Memory B cell (primary cell): ENCODE measurements around the gene CLDN3.

Experiments used
- ATAC-seq: fragments of 150-1000 bp; cut with Tn5 transposase; 2 replicates; pipeline ENCODE4 v1.10.0; 2021; ENCODE audit warnings: low read depth, mild to moderate bottlenecking, moderate library complexity
- DNase-seq, 2 donors: peaks; one replicate each; pipeline ENCODE4 v3.0.0; 2022; ENCODE audit warnings: low spot score in 2 of 2
- H3K27ac Mint-ChIP-seq: one replicate; pipeline ENCODE4 v1.8.0; 2022; ENCODE audit warnings: mild to moderate bottlenecking, moderate library complexity, mixed read lengths
- H3K27me3 Mint-ChIP-seq: one replicate; pipeline ENCODE4 v1.8.0; 2022; ENCODE audit warnings: mixed read lengths
- H3K36me3 Mint-ChIP-seq: one replicate; pipeline ENCODE4 v1.8.0; 2022; ENCODE audit warnings: mild to moderate bottlenecking, mixed read lengths
- H3K4me1 Mint-ChIP-seq: one replicate; pipeline ENCODE4 v1.8.0; 2022; ENCODE audit warnings: mixed read lengths
- H3K4me3 Mint-ChIP-seq: one replicate; pipeline ENCODE4 v1.8.0; 2022; ENCODE audit warnings: mild to moderate bottlenecking, moderate library complexity, mixed read lengths
- H3K9me3 Mint-ChIP-seq: one replicate; pipeline ENCODE4 v1.8.0; 2022; ENCODE audit warnings: mixed read lengths

The CLDN3 gene

DNA sequence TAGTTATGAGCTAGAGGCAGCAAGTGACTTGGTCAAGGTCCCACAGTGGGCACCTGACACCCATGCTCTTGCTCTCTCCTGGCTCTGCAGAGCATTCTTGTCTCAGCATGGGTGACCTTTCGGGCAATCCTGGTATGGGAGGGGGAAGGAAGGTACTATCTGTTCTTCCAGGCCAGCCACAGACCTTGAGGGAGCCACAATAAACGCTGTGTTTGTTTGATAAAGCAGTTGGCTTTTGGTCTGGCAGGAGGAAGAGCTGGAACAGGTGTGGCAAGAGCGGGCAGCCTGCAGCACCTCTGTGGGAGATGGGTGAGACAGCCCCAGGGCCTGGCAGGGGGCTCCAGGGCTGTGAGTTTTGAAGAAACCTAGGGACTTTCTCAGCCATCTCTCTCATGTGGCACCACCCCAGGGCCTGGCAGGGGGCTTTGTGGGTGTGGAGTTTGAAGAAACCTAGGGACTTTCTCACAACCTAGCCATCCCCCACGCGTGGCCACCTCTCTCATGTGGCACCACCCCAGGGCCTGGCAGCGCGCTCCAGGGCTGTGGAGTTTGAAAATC is 11.4 kb downstream of the CLDN3 start:
- Mint-ChIP-seq H3K4me3 (no peak overlapping the region), H3K36me3 (no peaks in the 10 kb centered on the region), H3K4me1 (no peaks in the 10 kb centered on the region), H3K9me3 (no peaks in the 10 kb centered on the region), H3K27ac (no peak overlapping the region), H3K27me3 (peaks cover 10% of the 10 kb centered on the region)
- ATAC-seq (no peak), DNase-seq (no peak)

GRCh38 chr7:73749931-73750776 is 19.9 kb downstream of the CLDN3 start:
- H3K9me3 Mint-ChIP-seq: no peaks in the 10 kb centered on the region
- DNase-seq (no peak), ATAC-seq (no peak)
- no peak overlapping the region for H3K27ac Mint-ChIP-seq
- peaks cover 3% of the 10 kb centered on the region for H3K4me1 Mint-ChIP-seq
- no peak overlapping the region for H3K4me3 Mint-ChIP-seq
- no peaks in the 10 kb centered on the region for H3K36me3 Mint-ChIP-seq
- H3K27me3 Mint-ChIP-seq: peaks cover 3% of the 10 kb centered on the region

- no peak for DNase-seq
- peaks cover 17% of the 10 kb centered on the region for H3K4me1 Mint-ChIP-seq
- H3K27me3 Mint-ChIP-seq: peaks cover 3% of the 10 kb centered on the region
- H3K36me3 Mint-ChIP-seq: no peaks in the 10 kb centered on the region
- no peaks in the 10 kb centered on the region for H3K9me3 Mint-ChIP-seq
- no peak for ATAC-seq
- no peak overlapping the region for H3K4me3 Mint-ChIP-seq
- no peak overlapping the region for H3K27ac Mint-ChIP-seq
Observed at GRCh38 chr7:73746378-73746777, 23.7 kb downstream of the CLDN3 start.

- H3K27ac Mint-ChIP-seq: peak overlapping the region; percentile 87
- no peaks in the 10 kb centered on the region for H3K36me3 Mint-ChIP-seq
Observed at GRCh38 chr7:73742753-73743641, 27.1 kb downstream of the CLDN3 start.

GRCh38 chr7:73742338-73742752 is 27.7 kb downstream of the CLDN3 start:
- H3K4me1 Mint-ChIP-seq: peaks cover 19% of the 10 kb centered on the region
- no peak for ATAC-seq
- H3K36me3 Mint-ChIP-seq: no peaks in the 10 kb centered on the region
- H3K4me3 Mint-ChIP-seq: peak overlapping the region; percentile 24
- H3K27me3 Mint-ChIP-seq: no peaks in the 10 kb centered on the region
- peak overlapping the region; percentile 87 for H3K27ac Mint-ChIP-seq
- no peaks in the 10 kb centered on the region for H3K9me3 Mint-ChIP-seq
- no peak for DNase-seq

More at GRCh38 chr7:73742753-73743641, 27.1 kb downstream of the CLDN3 start:
- ATAC-seq: peak; percentile 31
- Mint-ChIP-seq H3K4me1 (peaks cover 17% of the 10 kb centered on the region), H3K9me3 (no peaks in the 10 kb centered on the region), H3K27me3 (no peaks in the 10 kb centered on the region), H3K4me3 (peak overlapping the region; percentile 24)
- DNase-seq: peak; percentile 39 to 61

- Mint-ChIP-seq H3K9me3 (no peaks in the 10 kb centered on the region), H3K27me3 (no peaks in the 10 kb centered on the region), H3K36me3 (no peaks in the 10 kb centered on the region), H3K4me1 (peaks cover 19% of the 10 kb centered on the region), H3K27ac (no peak overlapping the region), H3K4me3 (no peak overlapping the region)
- ATAC-seq (no peak), DNase-seq (no peak)
Observed at GRCh38 chr7:73741600-73741999, 28.5 kb downstream of the CLDN3 start.

GRCh38 chr7:73740771-73741170 is 29.3 kb downstream of the CLDN3 start:
- H3K27me3 Mint-ChIP-seq: no peaks in the 10 kb centered on the region
- no peaks in the 10 kb centered on the region for H3K36me3 Mint-ChIP-seq
- H3K27ac Mint-ChIP-seq: no peak overlapping the region
- DNase-seq: no peak
- H3K4me1 Mint-ChIP-seq: peaks cover 19% of the 10 kb centered on the region
- no peak for ATAC-seq
- no peak overlapping the region for H3K4me3 Mint-ChIP-seq
- no peaks in the 10 kb centered on the region for H3K9me3 Mint-ChIP-seq

GRCh38 chr7:73740212-73740611 is 29.9 kb downstream of the CLDN3 start:
- no peak for DNase-seq
- H3K4me3 Mint-ChIP-seq: peak overlapping the region; percentile 15
- no peak overlapping the region for H3K27ac Mint-ChIP-seq
- H3K36me3 Mint-ChIP-seq: no peaks in the 10 kb centered on the region
- H3K27me3 Mint-ChIP-seq: no peaks in the 10 kb centered on the region
- no peaks in the 10 kb centered on the region for H3K9me3 Mint-ChIP-seq
- ATAC-seq: no peak
- peaks cover 19% of the 10 kb centered on the region for H3K4me1 Mint-ChIP-seq

DNA sequence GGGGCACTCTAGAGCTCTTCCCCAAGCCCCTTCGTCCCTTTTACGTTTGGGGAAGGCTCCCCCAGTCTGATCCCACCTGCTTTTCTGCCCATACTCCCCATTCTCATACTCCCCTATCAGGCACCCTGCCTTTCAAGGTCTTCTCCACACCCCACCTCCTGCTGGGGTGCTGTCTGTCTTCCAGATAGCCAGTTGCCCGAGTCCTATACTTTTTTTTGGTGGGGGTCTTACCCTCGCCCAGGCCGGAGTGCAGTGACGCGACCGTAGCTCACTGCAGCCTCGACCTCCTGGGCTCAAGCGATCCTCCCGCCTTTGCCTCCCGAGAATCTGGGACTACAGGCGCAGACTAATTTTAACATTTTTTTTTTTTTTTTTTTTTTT is 30.7 kb downstream of the CLDN3 start:
- ATAC-seq (no peak), DNase-seq (no peak)
- Mint-ChIP-seq H3K4me3 (peak overlapping the region; percentile 96), H3K36me3 (no peaks in the 10 kb centered on the region), H3K27me3 (no peaks in the 10 kb centered on the region), H3K9me3 (no peaks in the 10 kb centered on the region), H3K27ac (peak overlapping the region; percentile 93), H3K4me1 (peaks cover 23% of the 10 kb centered on the region)

GRCh38 chr7:73738612-73739386 is 31.3 kb downstream of the CLDN3 start, which contains the start of gene ABHD11:
Gene ABHD11 (minus strand): TSS chr7:73738802. CDS start chr7:73738770, 32 bp downstream.
- H3K36me3 Mint-ChIP-seq: no peaks in the 10 kb centered on the region
- H3K27me3 Mint-ChIP-seq: no peaks in the 10 kb centered on the region
- H3K4me1 Mint-ChIP-seq: peaks cover 23% of the 10 kb centered on the region
- H3K9me3 Mint-ChIP-seq: no peaks in the 10 kb centered on the region
- peak within 1 kb of the TSS; percentile 96 for H3K4me3 Mint-ChIP-seq
- H3K27ac Mint-ChIP-seq: peak within 1 kb of the TSS; percentile 93
- peak; percentile 99 for DNase-seq
- peak; percentile 84 for ATAC-seq

DNA sequence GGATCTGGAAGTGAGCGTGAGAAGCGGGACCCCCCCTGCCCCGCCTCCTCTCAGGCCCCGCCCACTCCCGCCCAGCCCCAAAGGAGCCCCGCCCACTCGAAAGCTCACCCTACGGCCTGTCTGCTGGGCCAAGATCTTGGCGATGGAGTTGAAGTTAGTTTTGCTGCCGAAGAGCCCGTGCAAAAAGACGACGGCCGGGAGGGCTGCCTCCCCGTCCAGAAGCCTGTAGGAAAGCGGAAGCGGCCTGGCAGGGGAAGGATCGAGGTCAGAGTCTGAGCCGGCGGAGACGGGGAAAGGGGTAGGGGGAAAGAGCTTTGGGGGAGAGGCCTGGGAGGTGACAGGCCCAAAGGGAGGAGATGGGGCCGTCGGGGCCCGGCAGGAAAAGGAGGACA is 31.9 kb downstream of the CLDN3 start:
- Mint-ChIP-seq H3K27me3 (no peaks in the 10 kb centered on the region), H3K4me1 (peaks cover 17% of the 10 kb centered on the region)
- ATAC-seq: peak; percentile 11

DNA sequence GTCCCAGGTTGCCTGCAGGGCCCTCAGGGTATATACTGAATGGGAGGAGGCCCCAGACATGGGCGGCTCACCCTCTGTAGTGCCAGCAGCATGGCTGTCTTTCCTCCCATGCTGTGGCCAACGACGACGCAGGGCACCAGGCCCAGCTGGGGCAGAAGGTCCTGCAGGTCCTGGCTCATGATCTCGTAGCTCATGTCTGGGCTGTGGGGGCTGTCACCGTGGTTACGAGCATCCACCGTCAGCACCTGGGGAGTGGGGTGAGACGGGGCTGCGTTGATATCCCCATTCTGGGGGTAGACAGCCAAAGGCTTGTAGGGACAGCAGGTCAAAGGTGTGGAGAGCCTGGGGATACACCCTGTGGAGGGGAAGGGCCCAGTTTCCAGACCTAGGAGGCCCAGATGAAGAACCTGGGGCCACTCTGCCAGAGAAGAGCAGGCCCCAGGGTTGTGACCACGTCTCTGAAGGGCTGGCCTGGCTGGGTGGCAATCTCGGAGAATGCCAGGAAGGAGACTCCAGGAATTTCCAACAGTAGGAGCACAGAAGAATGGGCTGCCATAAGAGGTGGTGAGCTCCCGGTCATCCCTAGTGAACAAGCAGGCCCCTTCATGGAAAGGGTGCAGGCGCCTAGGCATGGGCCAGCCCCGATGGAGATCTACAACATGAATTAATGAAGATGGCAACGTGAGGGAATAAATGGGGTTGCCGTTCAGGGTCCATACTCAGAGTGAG is 32.4 kb downstream of the CLDN3 start:
- H3K27me3 Mint-ChIP-seq: no peaks in the 10 kb centered on the region
- peaks cover 13% of the 10 kb centered on the region for H3K4me1 Mint-ChIP-seq
- ATAC-seq (no peak), DNase-seq (no peak)
- peak overlapping the region; percentile 93 for H3K27ac Mint-ChIP-seq
- H3K36me3 Mint-ChIP-seq: no peaks in the 10 kb centered on the region
- no peaks in the 10 kb centered on the region for H3K9me3 Mint-ChIP-seq
- H3K4me3 Mint-ChIP-seq: peak overlapping the region; percentile 96

More for the DNA sequence above, 31.9 kb downstream of the CLDN3 start:
- no peaks in the 10 kb centered on the region for H3K36me3 Mint-ChIP-seq
- H3K9me3 Mint-ChIP-seq: no peaks in the 10 kb centered on the region
- peak overlapping the region; percentile 96 for H3K4me3 Mint-ChIP-seq
- peak overlapping the region; percentile 93 for H3K27ac Mint-ChIP-seq
- peak in 1 of 2 donors; percentile 42 for DNase-seq

GRCh38 chr7:73736885-73737284 is 33.2 kb downstream of the CLDN3 start:
- DNase-seq: no peak
- Mint-ChIP-seq H3K4me3 (peak overlapping the region; percentile 96), H3K9me3 (no peaks in the 10 kb centered on the region), H3K4me1 (peaks cover 9% of the 10 kb centered on the region), H3K36me3 (no peaks in the 10 kb centered on the region), H3K27ac (no peak overlapping the region), H3K27me3 (no peaks in the 10 kb centered on the region)
- ATAC-seq: no peak
